Fibroblast of pulmonary artery (primary cell): ENCODE measurements around the gene SRCAP.

Experiments used
- DNase-seq: peaks from one replicate; pipeline ENCODE4 v3.0.0-alpha.2; 2010; ENCODE audit warnings: low read depth
- H3K4me3 ChIP-seq: replicated peaks from 2 replicates; pipeline ENCODE4 v1.5.1; 2011; ENCODE audit warnings: low read depth, mild to moderate bottlenecking, control low read depth, low read length, moderate library complexity
- TF ChIP-seq, protein P1 (sequence below): IDR thresholded peaks from 2 replicates; pipeline ENCODE4 v1.5.1; 2011; ENCODE audit warnings: mild to moderate bottlenecking, control low read depth, low read length, inconsistent platforms; ENCODE audit errors: missing control alignments

The SRCAP gene

GRCh38 chr16:30782486-30783279, 83.7 kb downstream of the SRCAP start:
- no peak for DNase-seq
- TF ChIP-seq, protein P1, sequence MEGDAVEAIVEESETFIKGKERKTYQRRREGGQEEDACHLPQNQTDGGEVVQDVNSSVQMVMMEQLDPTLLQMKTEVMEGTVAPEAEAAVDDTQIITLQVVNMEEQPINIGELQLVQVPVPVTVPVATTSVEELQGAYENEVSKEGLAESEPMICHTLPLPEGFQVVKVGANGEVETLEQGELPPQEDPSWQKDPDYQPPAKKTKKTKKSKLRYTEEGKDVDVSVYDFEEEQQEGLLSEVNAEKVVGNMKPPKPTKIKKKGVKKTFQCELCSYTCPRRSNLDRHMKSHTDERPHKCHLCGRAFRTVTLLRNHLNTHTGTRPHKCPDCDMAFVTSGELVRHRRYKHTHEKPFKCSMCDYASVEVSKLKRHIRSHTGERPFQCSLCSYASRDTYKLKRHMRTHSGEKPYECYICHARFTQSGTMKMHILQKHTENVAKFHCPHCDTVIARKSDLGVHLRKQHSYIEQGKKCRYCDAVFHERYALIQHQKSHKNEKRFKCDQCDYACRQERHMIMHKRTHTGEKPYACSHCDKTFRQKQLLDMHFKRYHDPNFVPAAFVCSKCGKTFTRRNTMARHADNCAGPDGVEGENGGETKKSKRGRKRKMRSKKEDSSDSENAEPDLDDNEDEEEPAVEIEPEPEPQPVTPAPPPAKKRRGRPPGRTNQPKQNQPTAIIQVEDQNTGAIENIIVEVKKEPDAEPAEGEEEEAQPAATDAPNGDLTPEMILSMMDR = no peak
- H3K4me3 ChIP-seq = no peak overlapping the region

- TF ChIP-seq, protein P1 = no peak
- no peak for DNase-seq
These were observed 84.5 kb downstream of the SRCAP start for GRCh38 chr16:30783280-30784109.

GRCh38 chr16:30784215-30784614, 85.2 kb downstream of the SRCAP start:
- TF ChIP-seq, protein P1 = no peak
- DNase-seq = no peak
- H3K4me3 ChIP-seq = no peak overlapping the region

More at GRCh38 chr16:30783280-30784109, 84.5 kb downstream of the SRCAP start:
- H3K4me3 ChIP-seq = no peak overlapping the region

- TF ChIP-seq, protein P1 = no peak
- DNase-seq = no peak
- peak overlapping the region; percentile 94 for H3K4me3 ChIP-seq
These were observed 86.4 kb downstream of the SRCAP start for GRCh38 chr16:30785126-30786106.

GRCh38 chr16:30786115-30786935, 87.4 kb downstream of the SRCAP start:
- DNase-seq = peak; percentile 69
- H3K4me3 ChIP-seq = peak overlapping the region; percentile 94
- TF ChIP-seq, protein P1 = no peak
